ENCODE measurements around the gene PIEZO2.

PIEZO2 gene

DNA sequence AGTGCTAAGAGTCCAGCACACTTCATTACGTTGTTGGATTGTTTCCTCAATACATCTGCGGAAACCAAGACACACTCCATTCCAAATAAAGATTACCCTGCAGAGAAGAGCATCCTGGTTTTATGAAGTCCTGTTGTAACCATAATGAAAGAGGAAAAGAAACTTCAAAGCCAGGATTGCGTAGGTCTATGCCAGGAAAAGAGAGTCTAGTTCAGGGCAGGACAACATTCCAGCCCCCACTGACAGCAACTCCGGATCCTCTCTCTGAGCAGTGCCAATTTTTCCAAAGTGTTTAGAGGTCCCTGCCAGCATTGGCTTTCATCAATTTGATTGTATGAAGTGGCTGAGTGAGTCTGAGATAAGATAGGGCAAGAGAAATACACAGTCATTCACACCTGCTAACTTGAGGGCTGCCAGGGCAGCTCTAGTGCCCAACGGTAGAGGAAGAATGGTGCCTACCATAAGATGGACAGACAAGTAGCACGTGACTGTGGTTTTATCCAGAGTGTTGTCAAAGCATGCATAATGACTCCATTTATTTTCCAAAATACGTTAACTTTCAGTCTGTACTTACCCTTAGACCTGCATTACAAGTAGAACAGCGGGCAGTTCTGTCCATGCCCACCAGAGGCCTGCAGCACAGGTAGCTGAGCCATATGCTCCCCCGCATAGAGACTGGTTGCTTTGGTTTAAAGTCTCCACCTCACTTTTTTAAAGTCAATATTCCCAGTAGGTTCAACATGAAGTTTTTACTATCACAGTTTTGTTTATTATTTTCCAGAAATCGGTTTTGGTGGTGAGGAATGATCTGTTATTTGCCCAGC lies 23.7 kb downstream of the PIEZO2 start:
- no peaks in the 10 kb centered on the region for H3K4me1 ChIP-seq (ENCODE audit: insufficient read depth, low read length, severe bottlenecking)
- H3K9me3 ChIP-seq (ENCODE audit: low read length): no peaks in the 10 kb centered on the region
- no peak overlapping the region for H3K9ac ChIP-seq (ENCODE audit: low read length)
- no peak overlapping the region for H2AFZ ChIP-seq (ENCODE audit: low read length)
- H3K4me3 ChIP-seq (ENCODE audit: low read depth, low read length, poor library complexity, severe bottlenecking): no peak overlapping the region
- no peaks in the 10 kb centered on the region for H3K36me3 ChIP-seq (ENCODE audit: insufficient read depth, low read length)
- no peak overlapping the region for H3K27ac ChIP-seq (ENCODE audit: low read depth, low read length, poor library complexity, severe bottlenecking)
- H4K20me1 ChIP-seq (ENCODE audit: insufficient read depth, low read length): no peaks in the 10 kb centered on the region
- no peaks in the 10 kb centered on the region for H3K9me2 ChIP-seq (ENCODE audit: low read depth, low read length)
- no peaks in the 10 kb centered on the region for H3K79me2 ChIP-seq (ENCODE audit: insufficient read depth, low read length)
- TF ChIP-seq EZH2 (IDR thresholded peaks at IDR 0.05; ENCODE audit: borderline replicate concordance, low read length): no peak
- TF ChIP-seq, protein P1, sequence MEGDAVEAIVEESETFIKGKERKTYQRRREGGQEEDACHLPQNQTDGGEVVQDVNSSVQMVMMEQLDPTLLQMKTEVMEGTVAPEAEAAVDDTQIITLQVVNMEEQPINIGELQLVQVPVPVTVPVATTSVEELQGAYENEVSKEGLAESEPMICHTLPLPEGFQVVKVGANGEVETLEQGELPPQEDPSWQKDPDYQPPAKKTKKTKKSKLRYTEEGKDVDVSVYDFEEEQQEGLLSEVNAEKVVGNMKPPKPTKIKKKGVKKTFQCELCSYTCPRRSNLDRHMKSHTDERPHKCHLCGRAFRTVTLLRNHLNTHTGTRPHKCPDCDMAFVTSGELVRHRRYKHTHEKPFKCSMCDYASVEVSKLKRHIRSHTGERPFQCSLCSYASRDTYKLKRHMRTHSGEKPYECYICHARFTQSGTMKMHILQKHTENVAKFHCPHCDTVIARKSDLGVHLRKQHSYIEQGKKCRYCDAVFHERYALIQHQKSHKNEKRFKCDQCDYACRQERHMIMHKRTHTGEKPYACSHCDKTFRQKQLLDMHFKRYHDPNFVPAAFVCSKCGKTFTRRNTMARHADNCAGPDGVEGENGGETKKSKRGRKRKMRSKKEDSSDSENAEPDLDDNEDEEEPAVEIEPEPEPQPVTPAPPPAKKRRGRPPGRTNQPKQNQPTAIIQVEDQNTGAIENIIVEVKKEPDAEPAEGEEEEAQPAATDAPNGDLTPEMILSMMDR (IDR thresholded peaks at IDR 0.05; ENCODE audit: low read length): no peak
- no peak overlapping the region for H3K4me2 ChIP-seq (ENCODE audit: low read length)
- no peaks in the 10 kb centered on the region for H3F3A ChIP-seq (ENCODE audit: insufficient read depth, low read length)
- no peaks in the 10 kb centered on the region for H3K27me3 ChIP-seq (ENCODE audit: insufficient read depth, low read length)

DNA sequence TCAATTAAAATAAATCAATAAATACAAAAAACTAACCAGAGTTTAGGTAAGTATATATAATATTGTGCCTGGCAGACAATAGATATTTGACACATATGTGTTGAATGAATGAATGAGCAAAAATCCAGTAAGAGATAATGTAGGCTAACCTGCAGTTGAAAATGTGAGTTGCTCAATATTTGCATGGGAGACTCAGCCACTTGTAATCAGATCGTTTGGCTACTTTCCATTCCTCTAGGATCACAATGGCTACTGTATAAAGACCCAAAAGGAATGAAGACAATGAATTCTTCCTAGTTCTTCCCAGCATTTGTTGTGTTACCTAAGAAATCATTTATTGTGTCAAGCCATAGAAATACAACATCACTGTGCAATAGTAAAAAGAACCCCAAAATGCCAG lies 25.3 kb downstream of the PIEZO2 start:
- no peaks in the 10 kb centered on the region for H3K79me2 ChIP-seq (ENCODE audit: insufficient read depth, low read length)
- no peaks in the 10 kb centered on the region for H3K4me1 ChIP-seq (ENCODE audit: insufficient read depth, low read length, severe bottlenecking)
- no peaks in the 10 kb centered on the region for H3K36me3 ChIP-seq (ENCODE audit: insufficient read depth, low read length)
- TF ChIP-seq EZH2 (IDR thresholded peaks at IDR 0.05; ENCODE audit: borderline replicate concordance, low read length): no peak
- TF ChIP-seq, protein P1 (IDR thresholded peaks at IDR 0.05; ENCODE audit: low read length): no peak
- H3K27me3 ChIP-seq (ENCODE audit: insufficient read depth, low read length): no peaks in the 10 kb centered on the region
- no peak overlapping the region for H3K27ac ChIP-seq (ENCODE audit: low read depth, low read length, poor library complexity, severe bottlenecking)
- no peaks in the 10 kb centered on the region for H3K9me3 ChIP-seq (ENCODE audit: low read length)
- no peak overlapping the region for H2AFZ ChIP-seq (ENCODE audit: low read length)
- no peaks in the 10 kb centered on the region for H4K20me1 ChIP-seq (ENCODE audit: insufficient read depth, low read length)
- no peaks in the 10 kb centered on the region for H3K9me2 ChIP-seq (ENCODE audit: low read depth, low read length)
- H3F3A ChIP-seq (ENCODE audit: insufficient read depth, low read length): no peaks in the 10 kb centered on the region
- no peak overlapping the region for H3K4me2 ChIP-seq (ENCODE audit: low read length)
- no peak overlapping the region for H3K4me3 ChIP-seq (ENCODE audit: low read depth, low read length, poor library complexity, severe bottlenecking)
- H3K9ac ChIP-seq (ENCODE audit: low read length): no peak overlapping the region

DNA sequence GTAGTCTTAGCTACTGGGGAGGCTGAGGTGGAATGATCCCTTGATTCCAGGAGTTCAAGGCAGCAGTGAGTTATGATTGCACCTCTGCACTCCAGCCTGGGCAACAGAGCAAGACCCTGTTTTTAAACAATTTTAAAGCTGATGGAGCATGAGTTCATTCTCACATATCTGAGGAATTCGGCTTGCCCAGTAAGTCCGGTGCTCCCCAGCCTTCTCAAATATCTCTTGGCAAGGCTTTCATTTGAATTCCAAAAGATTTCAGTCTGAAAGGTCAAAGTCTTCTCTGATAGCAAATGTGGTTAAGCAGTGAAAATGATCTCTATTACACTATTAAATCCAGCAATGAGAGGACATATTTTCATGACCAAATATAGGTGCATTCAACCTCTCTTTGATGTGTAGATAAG lies 27.9 kb downstream of the PIEZO2 start:
- Histone ChIP-seq H3K4me1 (ENCODE audit: insufficient read depth, low read length, severe bottlenecking) (no peaks in the 10 kb centered on the region), H3K9me2 (ENCODE audit: low read depth, low read length) (no peaks in the 10 kb centered on the region), H3K9ac (ENCODE audit: low read length) (no peak overlapping the region), H3K27ac (ENCODE audit: low read depth, low read length, poor library complexity, severe bottlenecking) (no peak overlapping the region), H3K36me3 (ENCODE audit: insufficient read depth, low read length) (no peaks in the 10 kb centered on the region), H4K20me1 (ENCODE audit: insufficient read depth, low read length) (no peaks in the 10 kb centered on the region), H3K27me3 (ENCODE audit: insufficient read depth, low read length) (no peaks in the 10 kb centered on the region), H3K9me3 (ENCODE audit: low read length) (no peaks in the 10 kb centered on the region), H2AFZ (ENCODE audit: low read length) (no peak overlapping the region), H3K79me2 (ENCODE audit: insufficient read depth, low read length) (no peaks in the 10 kb centered on the region), H3K4me3 (ENCODE audit: low read depth, low read length, poor library complexity, severe bottlenecking) (no peak overlapping the region), H3F3A (ENCODE audit: insufficient read depth, low read length) (no peaks in the 10 kb centered on the region), H3K4me2 (ENCODE audit: low read length) (no peak overlapping the region)
- TF ChIP-seq, protein P1 (IDR thresholded peaks at IDR 0.05; ENCODE audit: low read length): no peak
- no peak for TF ChIP-seq EZH2 (IDR thresholded peaks at IDR 0.05; ENCODE audit: borderline replicate concordance, low read length)

Measured in OCI-LY1 (cell line).